B cell (primary cell): Measurements from ENCODE around the gene OXGR1. TPM values are rescaled to one million over a fixed set of nuclear protein-coding genes. Genes with fewer than 3 reads are reported as not detected.

Experiments
- ATAC-seq: fragments of 200-7000 bp; cut with Tn5 transposase; one replicate; pipeline ENCODE4 v1.10.0; 2021; ENCODE audit warnings: low read depth, mild to moderate bottlenecking, moderate number of reproducible peaks, moderate library complexity
- CTCF ChIA-PET: fragments of 350-600 bp; sonication (Branson Sonifier 250); formaldehyde crosslinking; loops from one replicate; lab custom pipeline; 2021; ENCODE audit warnings: antibody characterized with exemption, inconsistent platforms; lab: Charles Lee
- POLR2A ChIA-PET: fragments of 350-600 bp; sonication (Branson Sonifier 250); formaldehyde crosslinking; loops from one replicate; lab custom pipeline; 2021; ENCODE audit warnings: antibody characterized with exemption; lab: Charles Lee
- DNase-seq: peaks from one replicate; pipeline ENCODE4 v3.0.0; 2013
- H2AFZ ChIP-seq: 2 replicates; pipeline ENCODE4 v1.6.1; 2012; ENCODE audit warnings: mild to moderate bottlenecking, low read depth, low read length; ENCODE audit not compliant: insufficient read depth, poor library complexity, severe bottlenecking
- H3K27ac ChIP-seq, 2 donors: 1 replicate in 1 of 2; 2 replicates in 1 of 2; pipeline ENCODE4 v1.5.1; 2012 to 2013; ENCODE audit warnings: low read length in 2 of 2, mild to moderate bottlenecking in 2 of 2, moderate library complexity in 1 of 2
- H3K27me3 ChIP-seq, 4 experiments: fragments of 200-600 bp in 1 of 4; sonication (generic) in 1 of 4; replicated peaks in 1 of 4; 1 replicate in 2 of 4; 2 replicates in 2 of 4; pipeline versions ENCODE4 v1.6.1 to v1.7.0; 2013 to 2016; ENCODE audit warnings: low read length in 3 of 4, mild to moderate bottlenecking in 2 of 4, mixed read lengths in 1 of 4, moderate library complexity in 1 of 4; ENCODE audit not compliant: insufficient read depth in 4 of 4, control insufficient read depth in 3 of 4; ENCODE audit errors: control extremely low read depth in 1 of 4
- H3K36me3 ChIP-seq, 2 experiments: replicated peaks in 1 of 2; 1 replicate in 1 of 2; 2 replicates in 1 of 2; pipeline versions ENCODE4 v1.6.1 to v1.7.1; 2013; ENCODE audit warnings: low read length in 1 of 2; ENCODE audit not compliant: insufficient read depth in 2 of 2, control insufficient read depth in 1 of 2; ENCODE audit errors: control extremely low read depth in 1 of 2, extremely low read depth in 1 of 2
- H3K4me1 ChIP-seq, 2 donors: fragments of 200-600 bp in 1 of 2; sonication (generic) in 1 of 2; 1 replicate in 1 of 2; 2 replicates in 1 of 2; pipeline versions ENCODE4 v1.5.1 to v1.6.1; 2013 to 2017; ENCODE audit warnings: low read length in 2 of 2; ENCODE audit not compliant: control insufficient read depth in 2 of 2, insufficient read depth in 2 of 2
- H3K4me2 ChIP-seq: replicated peaks from 2 replicates; pipeline ENCODE3; 2012; ENCODE audit warnings: mild to moderate bottlenecking, low read depth, low read length; ENCODE audit not compliant: poor library complexity, severe bottlenecking
- H3K4me3 ChIP-seq, 5 experiments: fragments of 200-600 bp in 1 of 5; sonication (generic) in 1 of 5; 1 replicate in 3 of 5; 2 replicates in 2 of 5; pipeline versions ENCODE4 v1.5.1 to v1.7.0; 2011 to 2016; ENCODE audit warnings: low read length in 4 of 5, mild to moderate bottlenecking in 4 of 5, low read depth in 2 of 5, control low read depth in 1 of 5, moderate library complexity in 1 of 5; ENCODE audit not compliant: insufficient read depth in 1 of 5; ENCODE audit errors: control extremely low read depth in 1 of 5, extremely low read depth in 1 of 5
- H3K79me2 ChIP-seq: fragments of 200-600 bp; sonication (generic); one replicate; pipeline ENCODE4 v1.6.0; 2016; ENCODE audit warnings: low read length; ENCODE audit not compliant: control insufficient read depth, insufficient read depth
- H3K9ac ChIP-seq: fragments of 200-600 bp; sonication (generic); 2 replicates; pipeline ENCODE4 v1.6.1; 2017; ENCODE audit warnings: mild to moderate bottlenecking, low read length, moderate library complexity
- H3K9me3 ChIP-seq, 3 donors: one replicate each; pipeline versions ENCODE4 v1.6.1 to v1.7.1; 2013; ENCODE audit warnings: low read length in 2 of 3; ENCODE audit not compliant: control insufficient read depth in 2 of 3, insufficient read depth in 1 of 3; ENCODE audit errors: control extremely low read depth in 1 of 3
- H4K20me1 ChIP-seq: 2 replicates; pipeline ENCODE4 v1.6.0; 2012; ENCODE audit warnings: mild to moderate bottlenecking, low read length; ENCODE audit not compliant: insufficient read depth, control insufficient read depth, poor library complexity, severe bottlenecking
- H3K27ac Mint-ChIP-seq: one replicate; pipeline ENCODE4 v1.8.0; 2021; ENCODE audit warnings: mixed read lengths
- H3K27me3 Mint-ChIP-seq: one replicate; pipeline ENCODE4 v1.8.0; 2021; ENCODE audit warnings: mixed read lengths
- H3K4me1 Mint-ChIP-seq: one replicate; pipeline ENCODE4 v1.8.0; 2021; ENCODE audit warnings: mixed read lengths
- H3K4me3 Mint-ChIP-seq: one replicate; pipeline ENCODE4 v1.8.0; 2021; ENCODE audit warnings: mixed read lengths
- H3K9me3 Mint-ChIP-seq: one replicate; pipeline ENCODE4 v1.8.0; 2022; ENCODE audit warnings: mixed read lengths; ENCODE audit not compliant: insufficient read depth
- EZH2 ChIP-seq: IDR thresholded peaks from 2 replicates; pipeline ENCODE4 v1.6.1; 2012; ENCODE audit warnings: borderline replicate concordance, low read depth, mild to moderate bottlenecking, moderate library complexity, low read length; ENCODE audit not compliant: insufficient read depth, poor library complexity, severe bottlenecking
- WGBS: methylation state at CpG from one replicate; pipeline ENCODE4 v1.1.5; 2013; ENCODE audit warnings: missing lambda C conversion rate; ENCODE audit not compliant: insufficient coverage; 5-methylcytosine and 5-hydroxymethylcytosine counted together
- intact Hi-C: fragments of 100-400 bp; cut with micrococcal nuclease; formaldehyde crosslinking; loops from one replicate; pipeline ENCODE4 v1.10.0; 2022
- polyA plus RNA-seq: library from polyadenylated mRNA; depleted of rRNA; stranded (reverse); fragments of >200 nt; gene quantifications from 2 replicates; pipeline ENCODE4 v1.2.3, GENCODE V29; 2012
- total RNA-seq, 2 donors: library from RNA; stranded (reverse); fragments of 120-200 nt in 1 of 2; gene quantifications; 1 replicate in 1 of 2; 2 replicates in 1 of 2; pipeline versions ENCODE4 v1.2.3 to v1.2.4, GENCODE V29; 2013 to 2022

The OXGR1 gene
- total and polyA plus RNA-seq, 2 donors (not counting 1 experiment from before 2014, with no cell fraction given) = not detected

GRCh38 chr13:96993634-96994016, 651 bp downstream of the OXGR1 start:
- no CpG with 5 or more reads among the region's 8 CpGs for WGBS
- Histone ChIP-seq H3K36me3 (no peaks in the 10 kb centered on the region), H3K9me3 (peaks cover 0 to 13% (median 0%) of the 10 kb centered on the region in 3 donors), H3K27ac (no peak overlapping the region), H3K4me3 (peak overlapping the region in 2 of 5 experiments; percentile 15 to 23), H2AFZ (peak overlapping the region; percentile 18), H3K4me2 (peak overlapping the region; percentile 47), H3K79me2 (no peaks in the 10 kb centered on the region), H3K4me1 (no peaks in the 10 kb centered on the region), H3K27me3 (peaks cover 0 to 24% (median 5%) of the 10 kb centered on the region in 4 experiments), H4K20me1 (no peaks in the 10 kb centered on the region), H3K9ac (no peak overlapping the region)
- Mint-ChIP-seq H3K4me3 (peak overlapping the region; percentile 7), H3K4me1 (peaks cover 8% of the 10 kb centered on the region), H3K27ac (no peak overlapping the region), H3K9me3 (no peaks in the 10 kb centered on the region), H3K27me3 (peaks cover 44% of the 10 kb centered on the region)
- ATAC-seq (no peak), DNase-seq (no peak)
- intact Hi-C loops = no loop called here
- TF ChIP-seq EZH2 = no peak
- ChIA-PET POLR2A (no interaction called here), CTCF (interaction anchor here (0.7 kb wide), 1 partner anchor 47 kb away, joined by 3 read pairs; no protein-coding TSS in a partner anchor)

GRCh38 chr13:96992633-96993032, 1.6 kb downstream of the OXGR1 start:
- intact Hi-C loops = no loop called here
- POLR2A ChIA-PET = no interaction called here

More at GRCh38 chr13:96992633-96993032, 1.6 kb downstream of the OXGR1 start:
- WGBS = 50% methylated on average over 1 of the region's 2 CpGs
- peaks cover 8% of the 10 kb centered on the region for H3K4me1 Mint-ChIP-seq
- Histone ChIP-seq H3K9me3 (peaks cover 0 to 13% (median 0%) of the 10 kb centered on the region in 3 donors), H3K27ac (no peak overlapping the region), H3K27me3 (peaks cover 0 to 24% (median 5%) of the 10 kb centered on the region in 4 experiments), H3K9ac (no peak overlapping the region), H3K79me2 (no peaks in the 10 kb centered on the region), H3K4me1 (no peaks in the 10 kb centered on the region), H4K20me1 (no peaks in the 10 kb centered on the region), H3K36me3 (no peaks in the 10 kb centered on the region), H2AFZ (no peak overlapping the region), H3K4me2 (no peak overlapping the region), H3K4me3 (no peak overlapping the region)
- ATAC-seq = no peak
- no peak overlapping the region for H3K4me3 Mint-ChIP-seq
- peaks cover 44% of the 10 kb centered on the region for H3K27me3 Mint-ChIP-seq
- H3K9me3 Mint-ChIP-seq = no peaks in the 10 kb centered on the region
- TF ChIP-seq EZH2 = no peak
- CTCF ChIA-PET = no interaction called here
- DNase-seq = no peak
- H3K27ac Mint-ChIP-seq = no peak overlapping the region
